CD4-positive, alpha-beta T cell treated with Interferon gamma for 1 hour (primary cell): Measurements from ENCODE around the gene UGT1A9.
"Not testable (repeated sequence)": the region's sequence is repeated elsewhere in the genome, so short reads cannot be mapped to it uniquely, and the experiment has no call there.

Experiments used
- DNase-seq: peaks from one replicate; pipeline ENCODE4 v3.0.0-alpha.2; 2020

Gene UGT1A9

GRCh38 chr2:233671290-233672161 lies at the start of gene UGT1A9:
TSS of gene UGT1A9 (plus strand) at chr2:233671898. CDS start at chr2:233671935, 37 bp downstream.
- no peak for DNase-seq

GRCh38 chr2:233627331-233628025 lies 44.2 kb upstream of the UGT1A9 start:
- no peak for DNase-seq

GRCh38 chr2:233636306-233636705 lies 35.4 kb upstream of the UGT1A9 start, which contains the start of gene UGT1A10:
TSS of gene UGT1A10 (plus strand) at chr2:233636448. CDS start at chr2:233636523, 75 bp downstream.
- not testable (repeated sequence) for DNase-seq

- no peak for DNase-seq
These were observed 32.9 kb upstream of the UGT1A9 start for GRCh38 chr2:233638836-233639235.

GRCh38 chr2:233639860-233640259 lies 31.8 kb upstream of the UGT1A9 start:
- DNase-seq, result no peak

GRCh38 chr2:233643128-233643527 lies 28.6 kb upstream of the UGT1A9 start:
- no peak for DNase-seq

GRCh38 chr2:233646033-233646432 lies 25.7 kb upstream of the UGT1A9 start:
- DNase-seq, result not testable (repeated sequence)

GRCh38 chr2:233650981-233651380 lies 20.7 kb upstream of the UGT1A9 start:
- DNase-seq, result no peak

- no peak for DNase-seq
These were observed 20.3 kb upstream of the UGT1A9 start for GRCh38 chr2:233651430-233651829.

GRCh38 chr2:233654501-233654900 lies 17.2 kb upstream of the UGT1A9 start:
- no peak for DNase-seq

- DNase-seq, result no peak
These were observed 16.7 kb upstream of the UGT1A9 start for GRCh38 chr2:233655043-233655442.

- not testable (repeated sequence) for DNase-seq
These were observed 15.8 kb upstream of the UGT1A9 start for GRCh38 chr2:233655943-233656342.

GRCh38 chr2:233656443-233656842 lies 15.3 kb upstream of the UGT1A9 start:
- no peak for DNase-seq

- no peak for DNase-seq
These were observed 13.1 kb upstream of the UGT1A9 start for GRCh38 chr2:233658610-233659009.

- no peak for DNase-seq
These were observed 7.8 kb upstream of the UGT1A9 start for GRCh38 chr2:233663911-233664310.

- no peak for DNase-seq
These were observed 3.0 kb upstream of the UGT1A9 start for GRCh38 chr2:233668605-233669260.

- DNase-seq, result no peak
These were observed 1.2 kb downstream of the UGT1A9 start for GRCh38 chr2:233672886-233673285.

GRCh38 chr2:233673896-233674295 lies 2.2 kb downstream of the UGT1A9 start:
- DNase-seq, result no peak

- no peak for DNase-seq
These were observed 2.6 kb downstream of the UGT1A9 start for GRCh38 chr2:233674314-233674713.

GRCh38 chr2:233674995-233675394 lies 3.3 kb downstream of the UGT1A9 start:
- no peak for DNase-seq

GRCh38 chr2:233676046-233676445 lies 4.3 kb downstream of the UGT1A9 start:
- no peak for DNase-seq

- DNase-seq, result no peak
These were observed 7.5 kb downstream of the UGT1A9 start for GRCh38 chr2:233679196-233679595.

- DNase-seq, result no peak
These were observed 8.8 kb downstream of the UGT1A9 start for GRCh38 chr2:233680361-233681045.
